B cell (primary cell): ENCODE results near the gene KCTD4.

Experiments
- CTCF ChIP-seq: fragments of 200-600 bp; IDR thresholded peaks from one replicate; pipeline ENCODE4 v1.8.0; 2022; ENCODE audit warnings: antibody characterized with exemption, mild to moderate bottlenecking
- EZH2 ChIP-seq: IDR thresholded peaks from 2 replicates; pipeline ENCODE4 v1.6.1; 2012; ENCODE audit warnings: borderline replicate concordance, low read depth, mild to moderate bottlenecking, moderate library complexity, low read length; ENCODE audit not compliant: insufficient read depth, poor library complexity, severe bottlenecking

- TF ChIP-seq CTCF (no peak), EZH2 (no peak)
These were observed 19.1 kb upstream of the KCTD4 start for GRCh38 chr13:45219938-45220375.
